OCI-LY1 (cell line): Measurements from ENCODE around the gene MXRA8.

ENCODE experiments used
- CTCF ChIP-seq: fragments of 200-600 bp; sonication (generic), shearing (Covaris generic); IDR thresholded peaks from 2 replicates; pipeline ENCODE4 v1.5.1; 2017; ENCODE audit warnings: mild to moderate bottlenecking, antibody characterized with exemption, low read length, moderate library complexity, mixed read lengths
- EZH2 ChIP-seq: fragments of 200-600 bp; sonication (generic), shearing (Covaris generic); IDR thresholded peaks from 2 replicates; pipeline ENCODE4 v1.8.0; 2017; ENCODE audit warnings: borderline replicate concordance, mixed run types, mild to moderate bottlenecking, antibody characterized with exemption, low read length, moderate library complexity, mixed read lengths

- no peak for TF ChIP-seq CTCF
- TF ChIP-seq EZH2: no peak
These were observed 45.3 kb upstream of the MXRA8 start for GRCh38 chr1:1403653-1404052.
